ENCODE results near the gene HOPX.
"Not testable (repeated sequence)": the region's sequence is repeated elsewhere in the genome, so short reads cannot be mapped to it uniquely, and the experiment has no call there.

HOPX gene

GRCh38 chr4:56686537-56687231 is 5.6 kb upstream of the HOPX start:
- DNase-seq, result no peak

GRCh38 chr4:56684320-56685050 is 3.4 kb upstream of the HOPX start:
- no peak for DNase-seq

GRCh38 chr4:56683455-56683854 is 2.4 kb upstream of the HOPX start:
- no peak for DNase-seq

- DNase-seq, result peak; percentile 49
Observed at GRCh38 chr4:56681853-56682525, 893 bp upstream of the HOPX start.

GRCh38 chr4:56680266-56680665 is 830 bp downstream of the HOPX start:
- DNase-seq, result no peak

GRCh38 chr4:56677711-56678110 is 3.4 kb downstream of the HOPX start:
- no peak for DNase-seq

GRCh38 chr4:56674984-56675383 is 6.1 kb downstream of the HOPX start:
- DNase-seq, result no peak

- DNase-seq, result no peak
Observed at GRCh38 chr4:56671860-56672259, 9.2 kb downstream of the HOPX start.

GRCh38 chr4:56671373-56671772 is 9.7 kb downstream of the HOPX start:
- DNase-seq, result no peak

GRCh38 chr4:56668267-56668666 is 12.8 kb downstream of the HOPX start:
- DNase-seq, result no peak

GRCh38 chr4:56667396-56667795 is 13.7 kb downstream of the HOPX start:
- not testable (repeated sequence) for DNase-seq

GRCh38 chr4:56666279-56666678 is 14.8 kb downstream of the HOPX start:
- no peak for DNase-seq

GRCh38 chr4:56665781-56666180 is 15.3 kb downstream of the HOPX start:
- DNase-seq, result no peak

- no peak for DNase-seq
Observed at GRCh38 chr4:56662782-56663468, 18.2 kb downstream of the HOPX start.

GRCh38 chr4:56659946-56660345 is 21.1 kb downstream of the HOPX start:
- no peak for DNase-seq

- no peak for DNase-seq
Observed at GRCh38 chr4:56658528-56658927, 22.6 kb downstream of the HOPX start.

- no peak for DNase-seq
Observed at GRCh38 chr4:56657818-56658217, 23.3 kb downstream of the HOPX start.

- DNase-seq, result no peak
Observed at GRCh38 chr4:56657128-56657527, 24.0 kb downstream of the HOPX start.

GRCh38 chr4:56656346-56656643 is 24.8 kb downstream of the HOPX start:
- DNase-seq, result no peak

- DNase-seq, result peak; percentile 63
Observed at GRCh38 chr4:56655627-56656345, 25.3 kb downstream of the HOPX start.

GRCh38 chr4:56655209-56655626 is 25.9 kb downstream of the HOPX start:
- peak; percentile 74 for DNase-seq

- no peak for DNase-seq
Observed at GRCh38 chr4:56654238-56654632, 26.9 kb downstream of the HOPX start.
